ENCODE results near the gene AQP2. TPM values are rescaled to one million over a fixed set of nuclear protein-coding genes. Genes with fewer than 3 reads are reported as not detected.

AQP2 gene
- total and polyA plus RNA-seq, 2 donors (not counting 1 experiment from before 2014, with no cell fraction given): not detected

GRCh38 chr12:49934505-49934904, 16.0 kb upstream of the AQP2 start:
- WGBS (ENCODE audit: insufficient coverage): no CpG with 5 or more reads among the region's 3 CpGs
- CTCF ChIA-PET: interaction anchor here (1.7 to 2.7 kb wide), 2 partner anchors 11 to 33 kb away, joined by 5 to 10 read pairs; no protein-coding TSS in a partner anchor
- Histone ChIP-seq H3K36me3 (replicated peaks in 1 of 2; ENCODE audit: control extremely low read depth in 1 of 2, control insufficient read depth in 1 of 2, extremely low read depth in 1 of 2, insufficient read depth in 2 of 2, low read length in 1 of 2) (no peaks in the 10 kb centered on the region), H3K4me3 (ENCODE audit: control extremely low read depth in 1 of 5, extremely low read depth in 1 of 5, insufficient read depth in 1 of 5, low read depth in 2 of 5, low read length in 4 of 5) (no peak overlapping the region), H4K20me1 (ENCODE audit: control insufficient read depth, insufficient read depth, low read length, poor library complexity, severe bottlenecking) (no peaks in the 10 kb centered on the region), H3K27ac (ENCODE audit: low read length in 2 of 2) (no peak overlapping the region), H3K79me2 (ENCODE audit: control insufficient read depth, insufficient read depth, low read length) (no peaks in the 10 kb centered on the region), H3K9ac (ENCODE audit: low read length) (no peak overlapping the region), H3K27me3 (replicated peaks in 1 of 4; ENCODE audit: control extremely low read depth in 1 of 4, control insufficient read depth in 3 of 4, insufficient read depth in 4 of 4, low read length in 3 of 4) (no peaks in the 10 kb centered on the region), H3K9me3 (ENCODE audit: control extremely low read depth in 1 of 3, control insufficient read depth in 2 of 3, insufficient read depth in 1 of 3, low read length in 2 of 3) (no peaks in the 10 kb centered on the region), H3K4me2 (replicated peaks; ENCODE audit: low read depth, low read length, poor library complexity, severe bottlenecking) (no peak overlapping the region), H3K4me1 (ENCODE audit: control insufficient read depth in 2 of 2, insufficient read depth in 2 of 2, low read length in 2 of 2) (no peaks in the 10 kb centered on the region), H2AFZ (ENCODE audit: insufficient read depth, low read depth, low read length, poor library complexity, severe bottlenecking) (no peak overlapping the region)
- intact Hi-C loops (cut with micrococcal nuclease): no loop called here
- H3K27ac Mint-ChIP-seq: no peak overlapping the region
- no peak for DNase-seq
- POLR2A ChIA-PET: no interaction called here
- H3K27me3 Mint-ChIP-seq: peaks cover 19% of the 10 kb centered on the region
- ATAC-seq (ENCODE audit: low read depth): no peak
- no peak overlapping the region for H3K4me3 Mint-ChIP-seq
- TF ChIP-seq EZH2 (IDR thresholded peaks at IDR 0.05; ENCODE audit: borderline replicate concordance, insufficient read depth, low read depth, low read length, poor library complexity, severe bottlenecking): no peak
- no peak for TF ChIP-seq CTCF (IDR thresholded peaks at IDR 0.05)
- H3K9me3 Mint-ChIP-seq (ENCODE audit: insufficient read depth): no peaks in the 10 kb centered on the region
- H3K4me1 Mint-ChIP-seq: no peaks in the 10 kb centered on the region

- no peak overlapping the region for H2AFZ ChIP-seq (ENCODE audit: insufficient read depth, low read depth, low read length, poor library complexity, severe bottlenecking)
- H3K27me3 ChIP-seq (replicated peaks in 1 of 4; ENCODE audit: control extremely low read depth in 1 of 4, control insufficient read depth in 3 of 4, insufficient read depth in 4 of 4, low read length in 3 of 4): no peaks in the 10 kb centered on the region
- no peaks in the 10 kb centered on the region for H3K9me3 Mint-ChIP-seq (ENCODE audit: insufficient read depth)
- no peak for TF ChIP-seq CTCF (IDR thresholded peaks at IDR 0.05)
- H3K4me1 Mint-ChIP-seq: peaks cover under 1% of the 10 kb centered on the region
- intact Hi-C loops (cut with micrococcal nuclease): no loop called here
- POLR2A ChIA-PET: no interaction called here
- no peaks in the 10 kb centered on the region for H3K4me1 ChIP-seq (ENCODE audit: control insufficient read depth in 2 of 2, insufficient read depth in 2 of 2, low read length in 2 of 2)
- H3K4me3 Mint-ChIP-seq: no peak overlapping the region
- DNase-seq (no peak), ATAC-seq (ENCODE audit: low read depth) (no peak)
- H3K27ac Mint-ChIP-seq: no peak overlapping the region
- H3K4me3 ChIP-seq (ENCODE audit: control extremely low read depth in 1 of 5, extremely low read depth in 1 of 5, insufficient read depth in 1 of 5, low read depth in 2 of 5, low read length in 4 of 5): no peak overlapping the region
- no peak overlapping the region for H3K27ac ChIP-seq (ENCODE audit: low read length in 2 of 2)
- H3K9ac ChIP-seq (ENCODE audit: low read length): no peak overlapping the region
- WGBS (ENCODE audit: insufficient coverage): no CpG with 5 or more reads among the region's 3 CpGs
- peaks cover 14% of the 10 kb centered on the region for H3K27me3 Mint-ChIP-seq
- CTCF ChIA-PET: interaction anchor here (1.0 to 1.6 kb wide), 2 partner anchors 9 to 21 kb away, joined by 3 to 9 read pairs; no protein-coding TSS in a partner anchor
- no peaks in the 10 kb centered on the region for H4K20me1 ChIP-seq (ENCODE audit: control insufficient read depth, insufficient read depth, low read length, poor library complexity, severe bottlenecking)
- no peaks in the 10 kb centered on the region for H3K36me3 ChIP-seq (replicated peaks in 1 of 2; ENCODE audit: control extremely low read depth in 1 of 2, control insufficient read depth in 1 of 2, extremely low read depth in 1 of 2, insufficient read depth in 2 of 2, low read length in 1 of 2)
- no peaks in the 10 kb centered on the region for H3K9me3 ChIP-seq (ENCODE audit: control extremely low read depth in 1 of 3, control insufficient read depth in 2 of 3, insufficient read depth in 1 of 3, low read length in 2 of 3)
- no peak overlapping the region for H3K4me2 ChIP-seq (replicated peaks; ENCODE audit: low read depth, low read length, poor library complexity, severe bottlenecking)
- H3K79me2 ChIP-seq (ENCODE audit: control insufficient read depth, insufficient read depth, low read length): no peaks in the 10 kb centered on the region
Observed at GRCh38 chr12:49936925-49937324, 13.6 kb upstream of the AQP2 start.
